MCF 10A (cell line): Measurements from ENCODE around the gene VASN. TPM values are rescaled to one million over a fixed set of nuclear protein-coding genes. Genes with fewer than 3 reads are reported as not detected.

ENCODE experiments used
- BruUV-seq: library from RNA; stranded (reverse); fragments of 400-500 nt; replicated peaks from 2 replicates; lab custom pipeline; 2021; lab: Mats Ljungman, UMichigan
- CTCF ChIA-PET: fragments of 300-600 bp; sonication (Branson Sonifier 250); formaldehyde crosslinking; extraction: SDS; loops from one replicate; lab custom pipeline; 2021; ENCODE audit warnings: antibody characterized with exemption, inconsistent platforms; lab: Yijun Ruan, JAX
- POLR2A ChIA-PET: fragments of 300-600, 350-650 bp; sonication (Branson Sonifier 250); formaldehyde crosslinking; extraction: SDS; loops from one replicate; lab custom pipeline; 2020; ENCODE audit warnings: antibody characterized with exemption, inconsistent platforms; lab: Yijun Ruan, JAX
- DNase-seq: peaks from one replicate; pipeline ENCODE4 v3.0.0-alpha.2; 2018; ENCODE audit not compliant: unreplicated experiment
- H3K27ac Mint-ChIP-seq: one replicate; pipeline ENCODE4 v1.8.0; 2022; ENCODE audit warnings: mild to moderate bottlenecking, low read depth, mixed read lengths; ENCODE audit not compliant: unreplicated experiment
- H3K27me3 Mint-ChIP-seq: one replicate; pipeline ENCODE4 v1.8.0; 2022; ENCODE audit warnings: mixed read lengths; ENCODE audit not compliant: insufficient read depth, unreplicated experiment
- H3K36me3 Mint-ChIP-seq: one replicate; pipeline ENCODE4 v1.8.0; 2022; ENCODE audit warnings: mild to moderate bottlenecking, moderate library complexity, mixed read lengths; ENCODE audit not compliant: insufficient read depth, unreplicated experiment
- H3K4me1 Mint-ChIP-seq: one replicate; pipeline ENCODE4 v1.8.0; 2022; ENCODE audit warnings: mixed read lengths; ENCODE audit not compliant: insufficient read depth, unreplicated experiment
- H3K4me3 Mint-ChIP-seq: one replicate; pipeline ENCODE4 v1.8.0; 2022; ENCODE audit warnings: mild to moderate bottlenecking, moderate library complexity, mixed read lengths; ENCODE audit not compliant: unreplicated experiment
- H3K9me3 Mint-ChIP-seq: one replicate; pipeline ENCODE4 v1.8.0; 2022; ENCODE audit warnings: mixed read lengths; ENCODE audit not compliant: unreplicated experiment
- CTCF ChIP-seq: fragments of 200-600 bp; IDR thresholded peaks from one replicate; pipeline ENCODE4 v1.8.0; 2022; ENCODE audit warnings: antibody characterized with exemption, mild to moderate bottlenecking; ENCODE audit not compliant: unreplicated experiment
- intact Hi-C: fragments of 100-400 bp; cut with micrococcal nuclease; formaldehyde crosslinking; loops from 2 replicates; pipeline ENCODE4 v1.14.1; 2022
- total RNA-seq: library from RNA; stranded (reverse); gene quantifications from 2 replicates; pipeline ENCODE4 v1.2.3, GENCODE V29; 2022

The VASN gene
- total RNA-seq, 1 experiment from 2014 or later, result 4.0 TPM

- no peak overlapping the region for H3K4me3 Mint-ChIP-seq
- no peaks in the 10 kb centered on the region for H3K27me3 Mint-ChIP-seq
- no peak overlapping the region for H3K27ac Mint-ChIP-seq
- H3K9me3 Mint-ChIP-seq, result no peaks in the 10 kb centered on the region
- DNase-seq, result no peak
- POLR2A ChIA-PET, result interaction anchor here (0.6 to 0.9 kb wide), 2 partner anchors 15 to 303 kb away, joined by 3 read pairs; no protein-coding TSS in a partner anchor
- intact Hi-C loops, result loop anchor here (5.0 kb wide), 1 partner anchor 83 kb away; no protein-coding TSS in a partner anchor
- H3K4me1 Mint-ChIP-seq, result no peaks in the 10 kb centered on the region
- BruUV-seq, result no TSS peak
- no peak for TF ChIP-seq CTCF
- CTCF ChIA-PET, result interaction anchor here (1.5 to 2.0 kb wide), 3 partner anchors 46 to 351 kb away, joined by 5 to 7 read pairs (median 6); no protein-coding TSS in a partner anchor
- peaks cover 51% of the 10 kb centered on the region for H3K36me3 Mint-ChIP-seq
These were observed 36.7 kb upstream of the VASN start for GRCh38 chr16:4334724-4335495.

GRCh38 chr16:4336701-4337539, 34.7 kb upstream of the VASN start:
- no peaks in the 10 kb centered on the region for H3K4me1 Mint-ChIP-seq
- no peak overlapping the region for H3K4me3 Mint-ChIP-seq
- H3K27ac Mint-ChIP-seq, result no peak overlapping the region
- no peak for DNase-seq
- POLR2A ChIA-PET, result interaction anchor here (1.1 kb wide), 1 partner anchor 9 kb away, joined by 4 read pairs; no protein-coding TSS in a partner anchor
- peaks cover 56% of the 10 kb centered on the region for H3K36me3 Mint-ChIP-seq
- CTCF ChIA-PET, result no interaction called here
- no TSS peak for BruUV-seq
- H3K27me3 Mint-ChIP-seq, result no peaks in the 10 kb centered on the region
- intact Hi-C loops, result no loop called here
- TF ChIP-seq CTCF, result no peak
- H3K9me3 Mint-ChIP-seq, result no peaks in the 10 kb centered on the region

- Mint-ChIP-seq H3K4me3 (no peak overlapping the region), H3K27me3 (no peaks in the 10 kb centered on the region), H3K27ac (no peak overlapping the region), H3K4me1 (no peaks in the 10 kb centered on the region), H3K9me3 (no peaks in the 10 kb centered on the region), H3K36me3 (peaks cover 61% of the 10 kb centered on the region)
- BruUV-seq, result no TSS peak
- ChIA-PET CTCF (no interaction called here), POLR2A (interaction anchor here (1.1 kb wide), 1 partner anchor 8 kb away, joined by 4 read pairs; no protein-coding TSS in a partner anchor)
- no peak for DNase-seq
- intact Hi-C loops, result no loop called here
- TF ChIP-seq CTCF, result no peak
These were observed 34.0 kb upstream of the VASN start for GRCh38 chr16:4337540-4338088.
